Colonic mucosa (tissue), 4 donors: Measurements from ENCODE around the gene DRAM1. TPM values are rescaled to one million over a fixed set of nuclear protein-coding genes. Genes with fewer than 3 reads are reported as not detected.
"Not testable (repeated sequence)": the region's sequence is repeated elsewhere in the genome, so short reads cannot be mapped to it uniquely, and the experiment has no call there.

Experiments
- DNase-seq: peaks from one replicate; pipeline ENCODE4 v3.0.0-alpha.2; 2020
- H3K27ac ChIP-seq: fragments of 200-600 bp; one replicate; pipeline ENCODE4 v1.8.0; 2021
- H3K27me3 ChIP-seq: fragments of 200-600 bp; one replicate; pipeline ENCODE4 v1.8.0; 2021
- H3K36me3 ChIP-seq: fragments of 200-600 bp; one replicate; pipeline ENCODE4 v1.8.0; 2021
- H3K4me1 ChIP-seq: fragments of 200-600 bp; one replicate; pipeline ENCODE4 v1.8.0; 2021; ENCODE audit warnings: mild to moderate bottlenecking
- H3K4me3 ChIP-seq: fragments of 200-600 bp; one replicate; pipeline ENCODE4 v1.8.0; 2021
- H3K9ac ChIP-seq, 2 donors: one replicate each; pipeline ENCODE4 v1.7.0; 2013; ENCODE audit warnings: control low read depth in 2 of 2, low read depth in 2 of 2, low read length in 2 of 2
- H3K9me3 ChIP-seq: fragments of 200-600 bp; one replicate; pipeline ENCODE4 v1.8.0; 2021
- intact Hi-C: fragments of 100-400 bp; cut with DNase I; formaldehyde crosslinking; loops from one replicate; pipeline ENCODE4 v1.14.1; 2022
- total RNA-seq, 2 donors: library from RNA; stranded (reverse); fragmentation: NEBNext Ultra II Directional in 1 of 2; extraction: Animal tissue kit (Norgen Biotek cat#: 25700) in 1 of 2; gene quantifications; one replicate each; pipeline ENCODE4 v1.2.1, GENCODE V29; 2021
- TF ChIP-seq, protein P1 (sequence below): fragments of 200-600 bp; IDR thresholded peaks from one replicate; pipeline ENCODE4 v1.8.0; 2022; ENCODE audit warnings: antibody characterized with exemption, mild to moderate bottlenecking
- donor health status: healthy.
- donor health status: DM: no; HTN: no; CAD: no.
- donor health status: DM: no; HTN: no; CAD: no.

DRAM1 gene
- total RNA-seq, 2 donors from 2014 or later, result 4.0 to 10.0 TPM

DNA sequence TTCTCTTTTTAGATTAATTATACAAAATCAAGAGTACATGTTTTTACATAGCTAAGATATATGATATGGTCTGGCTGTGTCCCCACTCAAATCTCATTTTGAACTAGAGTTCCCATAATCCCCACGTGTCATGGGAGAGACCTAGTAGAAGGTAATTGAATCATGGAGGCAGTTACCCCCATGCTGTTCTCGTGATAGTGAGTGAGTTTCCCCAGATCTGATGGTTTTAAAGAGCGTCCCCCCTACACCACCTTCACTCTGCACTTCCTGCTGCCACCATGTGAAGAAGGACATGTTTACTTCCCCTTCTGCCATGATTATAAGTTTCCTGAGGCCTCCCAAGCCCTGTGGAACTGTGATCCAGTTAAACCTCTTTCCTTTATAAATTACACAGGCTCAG lies 21.4 kb upstream of the DRAM1 start:
- no peak overlapping the region for H3K27ac ChIP-seq
- intact Hi-C loops, result no loop called here
- no peak overlapping the region for H3K4me3 ChIP-seq
- no peaks in the 10 kb centered on the region for H3K9me3 ChIP-seq
- DNase-seq, result no peak
- TF ChIP-seq, protein P1, sequence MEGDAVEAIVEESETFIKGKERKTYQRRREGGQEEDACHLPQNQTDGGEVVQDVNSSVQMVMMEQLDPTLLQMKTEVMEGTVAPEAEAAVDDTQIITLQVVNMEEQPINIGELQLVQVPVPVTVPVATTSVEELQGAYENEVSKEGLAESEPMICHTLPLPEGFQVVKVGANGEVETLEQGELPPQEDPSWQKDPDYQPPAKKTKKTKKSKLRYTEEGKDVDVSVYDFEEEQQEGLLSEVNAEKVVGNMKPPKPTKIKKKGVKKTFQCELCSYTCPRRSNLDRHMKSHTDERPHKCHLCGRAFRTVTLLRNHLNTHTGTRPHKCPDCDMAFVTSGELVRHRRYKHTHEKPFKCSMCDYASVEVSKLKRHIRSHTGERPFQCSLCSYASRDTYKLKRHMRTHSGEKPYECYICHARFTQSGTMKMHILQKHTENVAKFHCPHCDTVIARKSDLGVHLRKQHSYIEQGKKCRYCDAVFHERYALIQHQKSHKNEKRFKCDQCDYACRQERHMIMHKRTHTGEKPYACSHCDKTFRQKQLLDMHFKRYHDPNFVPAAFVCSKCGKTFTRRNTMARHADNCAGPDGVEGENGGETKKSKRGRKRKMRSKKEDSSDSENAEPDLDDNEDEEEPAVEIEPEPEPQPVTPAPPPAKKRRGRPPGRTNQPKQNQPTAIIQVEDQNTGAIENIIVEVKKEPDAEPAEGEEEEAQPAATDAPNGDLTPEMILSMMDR, result no peak
- no peaks in the 10 kb centered on the region for H3K4me1 ChIP-seq
- H3K36me3 ChIP-seq, result no peaks in the 10 kb centered on the region
- H3K9ac ChIP-seq, result no peak overlapping the region
- H3K27me3 ChIP-seq, result no peaks in the 10 kb centered on the region

DNA sequence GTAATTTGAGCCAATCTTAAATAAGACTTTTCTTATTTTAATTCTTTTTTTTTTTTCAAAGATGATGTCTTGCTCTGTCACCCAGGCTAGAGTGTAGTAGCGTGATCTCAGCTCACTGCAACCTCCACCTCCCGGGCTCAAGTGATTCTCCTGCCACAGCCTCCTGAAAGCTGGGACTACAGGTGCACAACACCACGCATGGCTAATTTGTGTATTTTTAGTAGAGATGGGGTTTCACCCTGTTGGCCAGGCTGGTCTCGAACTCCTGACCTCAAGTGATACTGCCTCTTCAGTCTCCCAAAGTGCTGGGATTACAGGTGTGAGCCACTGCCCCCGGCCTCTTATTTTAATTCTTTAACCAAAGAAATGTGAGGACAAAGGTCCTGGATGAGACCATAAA lies 20.8 kb upstream of the DRAM1 start:
- H3K36me3 ChIP-seq, H3K9me3 ChIP-seq, H3K4me1 ChIP-seq, DNase-seq, H3K9ac ChIP-seq, H3K27me3 ChIP-seq, H3K4me3 ChIP-seq, H3K27ac ChIP-seq, intact Hi-C loops: not testable (repeated sequence)

DNA sequence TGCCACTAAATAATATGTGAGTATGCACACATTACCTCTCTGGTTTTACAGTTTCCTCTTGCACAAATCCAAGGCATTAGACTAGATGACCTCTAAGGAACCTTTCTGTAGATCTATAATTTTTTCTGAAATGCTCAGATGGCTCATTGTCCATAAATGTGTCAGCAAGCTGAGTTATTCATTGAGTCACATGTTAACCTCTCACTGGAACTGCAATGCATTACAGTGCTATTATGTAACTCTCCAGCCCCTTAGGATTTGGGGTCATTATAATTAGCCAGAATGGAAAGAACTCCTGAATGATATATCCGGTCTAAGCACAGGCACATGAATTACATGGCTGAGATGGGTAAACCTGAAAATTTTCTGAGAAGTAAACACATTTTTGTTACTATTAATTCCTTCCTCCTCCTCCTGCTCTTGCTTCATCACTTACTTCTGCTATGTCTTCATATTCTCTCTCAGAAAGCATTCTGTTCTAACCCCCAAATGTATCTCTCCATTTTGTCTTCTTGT lies 20.3 kb upstream of the DRAM1 start:
- no peaks in the 10 kb centered on the region for H3K4me1 ChIP-seq
- no peak overlapping the region for H3K27ac ChIP-seq
- H3K36me3 ChIP-seq, result no peaks in the 10 kb centered on the region
- no peak for DNase-seq
- TF ChIP-seq, protein P1, result no peak
- no peaks in the 10 kb centered on the region for H3K9me3 ChIP-seq
- no peak overlapping the region for H3K9ac ChIP-seq
- intact Hi-C loops, result no loop called here
- H3K27me3 ChIP-seq, result no peaks in the 10 kb centered on the region
- H3K4me3 ChIP-seq, result no peak overlapping the region

DNA sequence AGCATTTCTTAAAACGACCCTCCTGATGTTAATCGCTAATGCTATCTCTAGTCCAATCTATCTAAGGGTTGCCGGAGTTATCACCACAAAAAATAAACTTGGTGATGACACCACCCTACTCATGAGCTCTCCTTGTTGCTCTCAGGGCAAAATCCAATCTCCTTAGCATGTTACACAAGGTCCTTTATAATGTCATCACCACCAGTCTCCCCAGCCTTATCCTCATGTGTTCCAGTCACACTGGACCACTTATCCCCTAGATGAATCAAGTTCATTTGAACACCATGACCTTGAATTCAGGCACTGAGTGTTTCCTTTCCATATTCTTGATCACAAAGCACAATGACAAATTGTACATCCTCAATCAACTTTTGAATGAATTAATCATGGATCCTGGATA lies 19.0 kb upstream of the DRAM1 start:
- TF ChIP-seq, protein P1, result no peak
- H3K4me3 ChIP-seq, result no peak overlapping the region
- intact Hi-C loops, result no loop called here
- DNase-seq, result no peak
- no peaks in the 10 kb centered on the region for H3K9me3 ChIP-seq
- H3K4me1 ChIP-seq, result no peaks in the 10 kb centered on the region
- no peaks in the 10 kb centered on the region for H3K27me3 ChIP-seq
- H3K36me3 ChIP-seq, result no peaks in the 10 kb centered on the region
- no peak overlapping the region for H3K9ac ChIP-seq
- H3K27ac ChIP-seq, result no peak overlapping the region

DNA sequence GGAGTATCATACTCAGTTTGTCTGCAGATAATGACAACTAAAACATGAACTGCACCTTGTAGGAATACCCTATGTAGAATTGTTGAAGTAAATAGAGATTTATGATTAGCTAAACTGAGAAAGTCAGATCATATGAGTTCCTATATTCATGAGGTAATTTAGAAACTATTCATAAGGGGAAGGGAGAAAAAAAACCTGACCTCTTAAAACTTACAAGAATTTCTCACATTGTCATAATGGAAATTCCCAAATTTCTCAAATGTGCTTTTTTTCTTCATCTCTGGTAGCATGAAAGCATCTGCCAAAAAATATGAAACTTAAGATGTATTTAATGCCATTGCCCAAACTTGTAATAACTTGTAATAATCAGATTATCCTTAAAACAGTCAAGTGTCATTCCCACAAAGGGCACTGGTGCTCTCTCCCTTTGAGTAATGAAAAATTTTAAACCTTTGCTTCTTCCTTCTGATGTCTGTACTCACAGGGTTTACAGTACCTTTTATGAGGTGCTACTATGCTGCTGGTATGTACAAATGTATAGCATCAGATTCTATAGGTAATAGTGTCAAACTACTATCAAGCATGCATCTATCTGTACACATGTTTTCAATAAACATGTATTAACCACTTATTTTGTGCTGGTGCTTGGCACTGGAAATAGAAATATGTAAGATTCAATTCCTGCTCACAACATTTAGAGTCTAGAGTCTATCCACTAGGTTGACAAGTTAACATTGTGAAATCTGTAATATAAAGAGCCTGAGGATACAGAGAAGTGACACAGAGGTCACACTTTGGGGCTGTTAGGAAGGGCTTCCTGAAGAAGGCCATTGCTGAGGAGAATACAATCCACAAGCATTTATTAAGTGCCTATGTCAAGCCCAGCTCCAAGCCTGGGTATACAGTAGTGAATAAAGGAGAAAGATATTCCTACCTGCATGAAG lies 17.4 kb upstream of the DRAM1 start:
- Histone ChIP-seq H3K4me3 (no peak overlapping the region), H3K9ac (no peak overlapping the region), H3K27ac (no peak overlapping the region), H3K27me3 (no peaks in the 10 kb centered on the region), H3K9me3 (no peaks in the 10 kb centered on the region), H3K4me1 (no peaks in the 10 kb centered on the region), H3K36me3 (no peaks in the 10 kb centered on the region)
- intact Hi-C loops, result no loop called here
- DNase-seq, result no peak
- TF ChIP-seq, protein P1, result no peak

DNA sequence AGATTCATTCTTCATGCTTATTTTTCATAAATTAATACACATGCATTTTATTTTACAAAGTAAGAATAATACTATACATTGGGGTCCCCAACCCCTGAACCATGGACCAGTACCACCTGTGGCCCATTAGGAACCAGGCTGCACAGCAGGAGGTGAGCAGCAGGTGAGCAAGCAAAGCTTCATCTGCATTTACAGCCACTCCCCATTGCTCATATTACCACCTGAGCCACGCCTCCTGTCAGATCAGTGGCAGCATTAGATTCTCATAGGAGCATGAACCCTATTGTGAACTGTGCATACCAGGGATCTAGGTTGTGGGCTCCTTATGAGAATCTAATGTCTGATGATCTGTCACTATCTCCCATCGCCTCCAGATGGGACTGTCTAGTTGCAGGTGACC lies 15.7 kb upstream of the DRAM1 start:
- H3K9ac ChIP-seq, H3K27me3 ChIP-seq, intact Hi-C loops, H3K36me3 ChIP-seq, H3K9me3 ChIP-seq, H3K27ac ChIP-seq, DNase-seq, H3K4me1 ChIP-seq, H3K4me3 ChIP-seq: not testable (repeated sequence)
